NK-92 treated with Interleukin-12 subunit alpha and Interleukin-12 subunit beta, amount 100 ng/mL, for 24 hours (cell line): ENCODE results near the gene C6orf47.
"Not testable (repeated sequence)": the region's sequence is repeated elsewhere in the genome, so short reads cannot be mapped to it uniquely, and the experiment has no call there.

Source experiments
- DNase-seq: peaks from one replicate; lab custom pipeline; 2025; lab: John Stamatoyannopoulos, UW

Gene C6orf47

GRCh38 chr6:31660381-31661261 lies at the start of gene C6orf47:
TSS of gene C6orf47 (minus strand) at chr6:31660778. CDS start at chr6:31659947, 831 bp downstream.
- DNase-seq, result peak; percentile 77

DNA sequence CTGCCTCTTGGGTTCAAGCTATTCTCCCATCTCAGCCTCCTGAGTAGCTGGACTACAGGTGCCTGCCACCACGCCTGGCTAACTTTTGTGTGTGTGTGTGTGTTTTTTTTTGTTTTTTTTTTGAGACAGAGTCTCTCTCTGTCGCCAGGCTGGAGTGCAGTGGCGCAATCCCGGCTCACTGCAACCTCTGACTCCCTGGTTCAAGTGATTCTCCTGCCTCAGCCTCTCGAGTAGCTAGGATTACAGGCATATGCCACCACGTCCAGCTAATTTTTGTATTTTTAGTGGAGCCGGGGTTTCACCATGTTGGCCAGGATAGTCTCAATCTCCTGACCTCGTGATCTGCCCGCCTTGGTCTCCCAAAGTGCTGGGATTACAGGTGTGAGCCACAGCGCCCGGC lies 48.6 kb upstream of the C6orf47 start:
- not testable (repeated sequence) for DNase-seq

GRCh38 chr6:31708224-31708623 lies 47.6 kb upstream of the C6orf47 start:
- DNase-seq, result no peak

DNA sequence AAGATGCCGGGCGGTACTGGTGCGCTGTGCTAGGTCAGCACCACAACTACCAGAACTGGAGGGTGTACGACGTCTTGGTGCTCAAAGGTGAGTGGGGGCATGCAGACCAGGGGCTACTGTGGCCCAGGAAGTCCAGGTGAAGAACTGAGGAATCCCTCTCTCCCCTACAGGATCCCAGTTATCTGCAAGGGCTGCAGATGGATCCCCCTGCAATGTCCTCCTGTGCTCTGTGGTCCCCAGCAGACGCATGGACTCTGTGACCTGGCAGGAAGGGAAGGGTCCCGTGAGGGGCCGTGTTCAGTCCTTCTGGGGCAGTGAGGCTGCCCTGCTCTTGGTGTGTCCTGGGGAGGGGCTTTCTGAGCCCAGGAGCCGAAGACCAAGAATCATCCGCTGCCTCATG lies 47.1 kb upstream of the C6orf47 start:
- no peak for DNase-seq

DNA sequence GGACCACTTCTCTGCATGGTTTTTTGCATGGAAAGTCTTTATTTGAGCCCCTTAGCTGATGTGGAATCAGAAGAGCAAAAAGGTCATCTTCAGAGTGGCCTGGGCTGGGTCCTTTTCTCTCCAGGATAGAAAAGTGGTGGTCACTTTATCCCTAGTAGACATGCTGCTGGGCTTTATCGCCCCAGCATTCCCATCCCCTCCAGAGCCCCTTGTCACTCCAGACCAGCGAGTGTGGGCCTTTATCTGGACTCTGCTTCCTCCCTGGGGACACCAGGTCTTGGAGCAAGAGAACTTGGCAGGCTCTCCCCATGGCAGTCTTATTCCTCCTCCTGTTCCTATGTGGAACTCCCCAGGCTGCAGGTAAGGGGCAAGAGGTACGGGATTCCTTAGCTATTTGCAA lies 46.0 kb upstream of the C6orf47 start, which contains the start of gene LY6G6F:
LY6G6F (plus strand) TSS at position 268 of the 400 bp plus-strand sequence; CDS start at position 309, 41 bp downstream.
- DNase-seq, result no peak

GRCh38 chr6:31705931-31706330 lies 45.4 kb upstream of the C6orf47 start:
- DNase-seq, result no peak

GRCh38 chr6:31702819-31703716 lies 42.5 kb upstream of the C6orf47 start, which contains the start of gene ABHD16A:
TSS of gene ABHD16A (minus strand) at chr6:31703324. CDS start at chr6:31703281, 43 bp downstream.
- DNase-seq, result peak; percentile 96

GRCh38 chr6:31702405-31702818 lies 41.8 kb upstream of the C6orf47 start:
- DNase-seq, result no peak

- DNase-seq, result no peak
Observed at GRCh38 chr6:31701666-31702404, 41.3 kb upstream of the C6orf47 start.

DNA sequence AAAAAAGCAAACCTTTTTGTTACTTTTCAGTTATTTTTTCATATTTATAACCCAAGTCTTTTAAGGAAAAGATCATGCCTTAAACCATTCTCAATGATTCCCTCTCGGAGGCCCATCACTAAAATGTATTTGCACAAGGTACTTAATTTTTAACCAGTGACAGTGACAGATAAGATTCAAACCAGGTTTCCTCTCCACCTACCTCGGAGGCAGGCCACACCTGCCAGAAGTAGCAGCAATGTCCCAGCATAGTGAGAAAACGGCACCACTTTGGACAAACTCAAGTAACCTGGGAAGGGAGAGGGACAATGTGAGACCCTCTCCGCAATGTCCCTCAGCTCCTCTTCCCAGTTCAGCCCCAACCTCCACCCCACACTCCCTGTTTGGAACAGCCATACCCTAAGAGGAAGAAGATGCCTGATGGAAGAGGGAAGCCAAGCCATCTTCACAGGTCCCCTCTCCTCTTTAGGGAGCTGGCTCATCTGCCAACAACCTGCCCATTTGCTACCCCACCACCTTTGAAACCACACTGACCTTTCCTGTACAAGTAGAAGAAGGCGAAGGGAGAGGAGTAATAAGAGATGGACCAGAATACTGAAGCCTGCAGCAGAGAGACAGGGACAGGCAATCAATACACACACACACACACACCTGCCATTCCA lies 40.3 kb upstream of the C6orf47 start:
- no peak for DNase-seq

DNA sequence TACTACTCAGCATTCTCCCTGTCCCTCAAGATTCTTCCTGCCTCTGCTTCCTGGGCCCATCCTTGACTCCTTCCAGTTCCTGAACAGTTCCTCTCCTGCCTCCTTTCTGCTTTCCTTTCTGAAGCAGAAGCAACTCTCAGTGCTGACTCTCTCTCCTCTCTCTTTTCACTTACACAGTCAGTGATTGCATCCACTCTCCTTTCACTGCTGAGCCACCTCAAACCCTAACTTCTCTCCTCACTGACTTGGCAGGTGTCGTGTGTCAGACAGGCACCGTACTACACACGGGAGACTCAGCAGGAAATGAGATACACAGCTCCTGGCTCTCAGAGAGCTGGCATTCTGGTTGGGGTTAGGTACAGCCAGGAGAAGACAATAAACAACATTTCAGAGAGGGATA lies 37.0 kb upstream of the C6orf47 start:
- no peak for DNase-seq

- DNase-seq, result no peak
Observed at GRCh38 chr6:31693535-31693934, 33.0 kb upstream of the C6orf47 start.

- no peak for DNase-seq
Observed at GRCh38 chr6:31692886-31693285, 32.3 kb upstream of the C6orf47 start.

GRCh38 chr6:31692353-31692752 lies 31.8 kb upstream of the C6orf47 start:
- DNase-seq, result no peak

GRCh38 chr6:31691564-31692108 lies 31.1 kb upstream of the C6orf47 start:
- no peak for DNase-seq

DNA sequence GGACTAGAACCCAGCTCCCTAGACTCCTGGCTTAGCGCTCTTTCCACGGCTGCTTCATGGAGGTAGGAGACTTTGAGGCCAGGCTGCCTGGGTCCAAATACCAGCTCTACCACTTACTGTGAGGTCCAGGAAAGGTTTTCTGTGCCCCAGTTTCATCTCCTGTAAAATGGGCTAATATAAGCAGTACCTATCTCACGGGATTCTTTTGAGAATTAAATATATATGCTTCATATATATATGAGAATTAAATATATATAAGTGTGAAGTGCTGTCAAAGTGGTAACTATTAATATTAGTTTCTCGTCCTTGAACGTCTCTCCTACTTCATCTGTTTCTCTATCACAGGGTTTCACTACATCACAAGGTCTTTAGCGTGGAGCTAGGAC lies 30.5 kb upstream of the C6orf47 start:
- DNase-seq, result no peak

DNA sequence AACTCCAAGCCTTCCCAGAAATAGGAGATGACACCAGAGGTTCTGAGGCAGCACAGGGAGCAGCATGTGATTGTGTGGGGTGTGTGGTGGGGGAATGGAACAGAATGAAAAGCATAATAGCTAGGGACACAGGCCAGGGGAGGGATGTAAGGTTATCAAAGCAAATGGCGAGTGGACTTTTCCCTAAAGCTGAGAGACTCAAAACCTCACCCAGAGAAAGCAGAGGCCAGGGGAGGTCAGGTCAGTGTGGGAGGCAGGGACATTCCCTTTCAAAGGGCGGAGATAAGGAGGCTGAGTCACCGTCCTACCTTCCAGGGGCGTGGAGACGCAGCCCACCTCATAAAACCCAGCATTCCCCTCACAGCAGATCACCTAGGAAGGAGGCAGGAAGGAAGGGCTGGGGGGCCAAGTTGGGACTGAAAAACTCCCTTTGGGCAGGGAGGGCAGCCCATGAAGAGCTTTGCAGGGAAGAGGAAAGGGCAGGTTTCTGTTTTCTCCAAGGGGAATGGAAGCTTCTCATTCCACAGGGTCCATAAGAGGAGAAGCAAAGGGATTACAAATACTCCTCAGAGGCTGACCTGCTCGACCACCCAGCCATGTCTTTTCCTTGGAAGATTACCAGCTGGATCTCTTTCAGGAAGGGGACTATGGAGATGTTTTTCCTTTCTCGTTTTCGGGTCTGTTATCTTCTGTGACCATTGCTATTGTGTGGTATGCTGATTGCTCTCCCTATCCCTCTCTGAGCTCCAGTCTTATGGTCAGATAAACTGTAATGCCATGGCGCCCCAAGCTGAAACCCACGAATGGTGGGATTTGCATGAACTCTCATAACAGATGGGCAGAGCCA lies 29.9 kb upstream of the C6orf47 start:
- DNase-seq, result no peak

- no peak for DNase-seq
Observed at GRCh38 chr6:31689249-31690110, 28.9 kb upstream of the C6orf47 start.
